GM18507 (cell line): ENCODE results near the gene BPGM.

ENCODE experiments used
- DNase-seq: peaks from one replicate; pipeline ENCODE4 v3.0.0; 2011; ENCODE audit warnings: low read depth; ENCODE audit not compliant: insufficient read length; ENCODE audit errors: extremely low spot score
- FAIRE-seq: peaks from 2 replicates; lab custom pipeline; 2011; peaks lifted over from hg19 to GRCh38; lab: Jason Lieb, UNC

BPGM gene

DNA sequence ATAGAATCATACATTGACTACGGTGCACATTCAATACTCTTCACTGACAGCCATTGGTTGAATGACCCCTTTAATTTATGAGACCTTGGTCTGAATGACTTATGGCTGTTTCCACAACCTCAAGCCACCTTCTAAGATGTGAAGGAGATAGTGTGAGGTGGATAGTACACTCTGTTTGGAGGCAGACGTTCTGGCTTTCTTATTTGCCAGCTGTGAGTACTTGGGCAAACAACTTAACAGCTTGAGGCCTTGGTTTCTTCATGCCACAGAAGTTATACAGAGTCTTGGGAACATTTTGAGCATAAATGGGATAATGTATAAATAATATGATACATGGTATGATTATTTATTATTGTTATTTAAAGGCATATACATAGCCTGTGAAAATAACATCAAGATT is 62.0 kb downstream of the BPGM start:
- FAIRE-seq (no peak), DNase-seq (no peak)

- FAIRE-seq (no peak), DNase-seq (no peak)
Observed at GRCh38 chr7:134709197-134709596, 62.5 kb downstream of the BPGM start.

GRCh38 chr7:134710511-134710853 is 63.8 kb downstream of the BPGM start:
- FAIRE-seq (no peak), DNase-seq (no peak)

GRCh38 chr7:134710854-134711624 is 64.4 kb downstream of the BPGM start:
- DNase-seq (no peak), FAIRE-seq (no peak)

GRCh38 chr7:134712196-134712595 is 65.5 kb downstream of the BPGM start:
- no peak for DNase-seq

GRCh38 chr7:134714470-134715205 is 68.0 kb downstream of the BPGM start:
- FAIRE-seq (no peak), DNase-seq (no peak)

More at GRCh38 chr7:134712196-134712595, 65.5 kb downstream of the BPGM start:
- FAIRE-seq, result no peak

GRCh38 chr7:134718211-134718875 is 71.7 kb downstream of the BPGM start:
- FAIRE-seq (no peak), DNase-seq (no peak)

DNA sequence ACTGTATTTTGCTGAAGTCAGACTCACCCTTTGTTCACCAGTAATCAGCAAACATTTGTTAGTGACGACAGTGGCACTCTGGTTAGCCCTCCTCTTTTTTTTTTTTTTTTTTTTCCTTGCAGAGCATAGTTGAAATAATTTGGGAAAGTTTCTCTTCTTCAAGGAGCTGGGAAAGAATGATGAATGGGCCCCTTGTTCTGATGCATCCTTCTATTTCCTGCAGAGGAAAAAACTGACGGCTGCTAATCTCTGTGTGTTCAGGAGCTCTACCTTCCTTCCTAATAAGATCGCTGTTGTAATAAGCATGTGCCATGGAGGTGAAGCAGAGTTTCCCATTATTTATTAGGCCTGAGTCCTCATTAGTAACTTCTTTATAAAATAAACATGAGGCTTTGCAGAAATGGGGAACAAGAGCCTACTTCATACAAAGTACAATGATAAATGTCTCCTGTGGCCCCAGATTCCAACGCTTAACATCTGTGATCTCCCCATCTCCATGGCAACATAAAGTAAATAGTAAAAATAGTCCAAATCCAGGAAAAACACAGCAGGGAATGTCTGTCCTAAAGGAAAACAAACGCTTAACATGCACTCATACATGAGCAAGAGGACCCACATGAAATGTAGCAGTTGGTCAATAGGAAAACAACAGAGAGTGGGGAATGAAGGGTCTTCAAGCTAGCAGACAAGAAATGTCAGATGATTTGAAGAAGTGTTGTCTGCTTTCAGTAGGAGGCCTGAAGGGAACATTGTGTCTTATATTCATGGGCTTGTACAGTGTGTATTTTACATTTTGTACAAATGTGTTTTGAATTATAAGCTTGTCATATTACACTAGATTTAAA is 73.7 kb downstream of the BPGM start:
- FAIRE-seq (no peak), DNase-seq (no peak)

DNA sequence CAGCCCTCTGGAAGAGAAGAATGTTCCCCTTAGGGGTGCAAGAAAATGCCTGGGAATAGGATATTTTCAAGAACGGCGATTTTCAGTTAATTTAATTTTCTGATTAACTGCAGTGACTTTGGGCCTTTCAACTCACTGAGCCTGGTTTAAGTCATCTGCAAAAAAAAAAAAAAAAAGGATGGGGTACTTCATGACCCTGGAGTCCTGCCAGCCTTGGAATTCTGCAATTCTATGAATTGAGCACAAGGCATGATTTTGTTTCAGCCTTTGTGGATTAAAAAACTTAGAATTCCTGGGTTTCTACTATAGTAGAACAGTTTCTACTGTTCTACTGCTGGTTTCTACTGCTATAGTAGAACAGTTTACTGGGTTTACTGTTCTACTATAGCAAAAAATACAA is 74.5 kb downstream of the BPGM start:
- DNase-seq (no peak), FAIRE-seq (no peak)

GRCh38 chr7:134722786-134723322 is 76.2 kb downstream of the BPGM start:
- DNase-seq, result no peak
- FAIRE-seq, result no peak

DNA sequence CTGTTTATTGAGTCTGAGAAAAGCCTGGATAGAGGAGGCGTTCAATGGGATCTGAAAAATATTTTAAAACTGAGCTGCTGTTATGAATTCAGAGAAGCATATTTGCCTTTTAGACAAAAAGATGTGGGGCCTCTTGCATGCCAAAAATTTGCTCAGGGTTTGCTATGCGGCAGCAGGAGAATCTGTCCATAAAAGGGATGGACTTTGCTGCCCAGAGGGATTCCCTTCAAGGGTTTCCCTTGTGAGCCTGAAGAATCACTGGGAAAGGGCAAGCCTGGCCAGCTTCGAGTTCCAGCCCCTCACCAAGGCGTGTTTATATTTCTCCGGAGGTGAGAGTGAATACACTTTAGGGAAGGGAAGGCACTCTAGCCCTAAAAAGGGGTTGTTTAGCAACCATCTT is 77.2 kb downstream of the BPGM start:
- no peak for DNase-seq
- no peak for FAIRE-seq

GRCh38 chr7:134724606-134725005 is 78.0 kb downstream of the BPGM start:
- DNase-seq (no peak), FAIRE-seq (peak; percentile 33)

DNA sequence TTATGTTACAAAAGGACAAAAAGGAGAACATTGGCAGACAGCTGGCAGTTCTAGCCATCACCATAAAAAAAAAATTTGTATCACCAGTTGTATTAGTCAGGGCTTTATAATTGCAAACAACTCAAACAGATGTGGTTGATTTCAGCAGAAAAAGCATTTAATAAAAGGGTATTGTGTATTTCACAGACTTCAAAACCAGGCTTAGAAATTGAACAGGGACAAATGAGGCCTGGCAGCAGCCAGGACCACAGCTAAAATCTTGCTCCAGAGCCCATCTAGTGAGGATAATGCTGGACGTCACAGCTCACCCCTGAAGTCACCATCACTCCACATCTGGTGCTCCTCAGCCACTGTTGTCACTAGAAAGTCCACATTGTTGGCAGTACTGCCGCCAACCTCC is 79.9 kb downstream of the BPGM start:
- FAIRE-seq, result no peak
- DNase-seq, result no peak

- DNase-seq (no peak), FAIRE-seq (no peak)
Observed at GRCh38 chr7:134727711-134728110, 81.1 kb downstream of the BPGM start.
